Putamen (tissue), 1 donor: ENCODE measurements around the gene CHST7.
"Not testable (repeated sequence)": the region's sequence is repeated elsewhere in the genome, so short reads cannot be mapped to it uniquely, and the experiment has no call there.

Experiments
- DNase-seq: peaks from one replicate; pipeline ENCODE4 v3.0.0-alpha.2; 2016; ENCODE audit warnings: low spot score

CHST7 gene

GRCh38 chrX:46573331-46573891 is at the start of gene CHST7:
CHST7 (plus strand) TSS chrX:46573765; CDS start chrX:46573932, 167 bp downstream.
- no peak for DNase-seq

GRCh38 chrX:46528640-46529039 is 44.9 kb upstream of the CHST7 start:
- not testable (repeated sequence) for DNase-seq

GRCh38 chrX:46529740-46530403 is 43.7 kb upstream of the CHST7 start:
- DNase-seq = not testable (repeated sequence)

- not testable (repeated sequence) for DNase-seq
Observed at GRCh38 chrX:46530404-46530908, 43.1 kb upstream of the CHST7 start.

- no peak for DNase-seq
Observed at GRCh38 chrX:46531442-46531841, 42.1 kb upstream of the CHST7 start.

- no peak for DNase-seq
Observed at GRCh38 chrX:46543441-46543840, 30.1 kb upstream of the CHST7 start.

- not testable (repeated sequence) for DNase-seq
Observed at GRCh38 chrX:46544527-46544926, 29.0 kb upstream of the CHST7 start.

GRCh38 chrX:46545111-46546005 is 28.2 kb upstream of the CHST7 start, which contains the start of gene ZNF674:
ZNF674 (minus strand) TSS chrX:46545421; CDS start chrX:46542087, 3,334 bp downstream.
- DNase-seq = peak; percentile 89

- DNase-seq = no peak
Observed at GRCh38 chrX:46547857-46548256, 25.7 kb upstream of the CHST7 start.

- DNase-seq = no peak
Observed at GRCh38 chrX:46549914-46550313, 23.7 kb upstream of the CHST7 start.

GRCh38 chrX:46551494-46552128 is 22.0 kb upstream of the CHST7 start:
- DNase-seq = no peak

- no peak for DNase-seq
Observed at GRCh38 chrX:46553935-46554334, 19.6 kb upstream of the CHST7 start.

GRCh38 chrX:46554942-46555341 is 18.6 kb upstream of the CHST7 start:
- DNase-seq = no peak

GRCh38 chrX:46559062-46559461 is 14.5 kb upstream of the CHST7 start:
- DNase-seq = no peak

GRCh38 chrX:46561824-46562657 is 11.5 kb upstream of the CHST7 start:
- no peak for DNase-seq

GRCh38 chrX:46567388-46567787 is 6.2 kb upstream of the CHST7 start:
- DNase-seq = no peak

GRCh38 chrX:46569621-46570020 is 3.9 kb upstream of the CHST7 start:
- no peak for DNase-seq

GRCh38 chrX:46571423-46572339 is 1.9 kb upstream of the CHST7 start:
- DNase-seq = no peak

GRCh38 chrX:46572340-46572936 is 1.1 kb upstream of the CHST7 start:
- no peak for DNase-seq
